Heart right ventricle (tissue), 16 donors: Measurements from ENCODE around the gene PATJ. TPM values are rescaled to one million over a fixed set of nuclear protein-coding genes. Genes with fewer than 3 reads are reported as not detected.
"Not testable (repeated sequence)": the region's sequence is repeated elsewhere in the genome, so short reads cannot be mapped to it uniquely, and the experiment has no call there.

Experiments
- ATAC-seq, 8 donors: fragments of 200-7000 bp; cut with Tn5 transposase; one replicate each; pipeline ENCODE4 v1.9.1; 2020; ENCODE audit warnings: mild to moderate bottlenecking in 8 of 8, moderate library complexity in 8 of 8, moderate number of reproducible peaks in 1 of 8
- DNase-seq, 2 donors: peaks; one replicate each; pipeline ENCODE4 v3.0.0-alpha.2; 2020
- H3K27ac ChIP-seq, 10 donors: fragments of 200-600 bp; sonication (generic) in 2 of 10; one replicate each; pipeline versions ENCODE4 v1.5.0 to v1.8.0; 2020 to 2022; ENCODE audit warnings: mild to moderate bottlenecking in 3 of 10
- H3K27me3 ChIP-seq, 7 donors: fragments of 200-600 bp; one replicate each; pipeline ENCODE4 v1.8.0; 2021 to 2022; ENCODE audit warnings: mild to moderate bottlenecking in 2 of 7
- H3K36me3 ChIP-seq, 9 donors: fragments of 200-600 bp; sonication (generic) in 1 of 9; one replicate each; pipeline versions ENCODE4 v1.5.0 to v1.8.0; 2020 to 2022; ENCODE audit warnings: mild to moderate bottlenecking in 2 of 9
- H3K4me1 ChIP-seq, 9 donors: fragments of 200-600 bp; sonication (generic) in 1 of 9; one replicate each; pipeline versions ENCODE4 v1.5.0 to v1.8.0; 2020 to 2022; ENCODE audit warnings: mild to moderate bottlenecking in 4 of 9
- H3K4me3 ChIP-seq, 10 donors: fragments of 200-600 bp; sonication (generic) in 2 of 10; one replicate each; pipeline versions ENCODE4 v1.5.0 to v1.8.0; 2020 to 2022; ENCODE audit warnings: mild to moderate bottlenecking in 7 of 10, moderate library complexity in 2 of 10
- H3K9me3 ChIP-seq, 11 donors: fragments of 200-600 bp in 10 of 11; sonication (generic) in 2 of 11; one replicate each; pipeline versions ENCODE4 v1.5.0 to v1.8.0; 2013 to 2022; ENCODE audit warnings: mild to moderate bottlenecking in 2 of 11, control low read depth in 1 of 11, moderate library complexity in 1 of 11
- CTCF ChIP-seq, 9 donors: fragments of 200-600 bp; sonication (generic) in 2 of 9; IDR thresholded peaks; one replicate each; pipeline versions ENCODE4 v1.5.0 to v1.8.0; 2021 to 2022; ENCODE audit warnings: antibody characterized with exemption in 9 of 9, mild to moderate bottlenecking in 5 of 9, moderate library complexity in 1 of 9
- WGBS, 2 donors: extraction: QIAGEN DNeasy Blood & Tissue Kit; methylation state at CpG; one replicate each; pipeline ENCODE4 v1.1.7; 2013; ENCODE audit warnings: inconsistent platforms in 1 of 2; 5-methylcytosine and 5-hydroxymethylcytosine counted together
- intact Hi-C, 10 donors: fragments of 100-400 bp; cut with DNase I; formaldehyde crosslinking; loops; one replicate each; pipeline versions ENCODE4 v1.11.1 to v1.14.2; 2022
- polyA plus RNA-seq, 2 donors: library from polyadenylated mRNA; stranded (reverse); fragments of 200-250 nt; gene quantifications; one replicate each; pipeline ENCODE4 v1.2.3, GENCODE V29; 2013
- total RNA-seq, 10 donors: library from RNA; stranded (reverse); fragmentation: NEBNext Ultra II Directional in 3 of 10; extraction: Animal tissue kit (Norgen Biotek cat#: 25700) in 3 of 10; gene quantifications; one replicate each; pipeline versions ENCODE4 v1.2.1 to v1.2.4, GENCODE V29; 2021 to 2023
- donor health status: Arrhythmogenic right ventricular cardiomyopathy.
- donor health status: ischemic (EF 13 %, LVEDD 7.1; RV severe dilation, severe dysfunction).
- donor health status: healthy with polysubstance abuse.
- donor health status: DM: no; HTN: yes; CAD: no.
- donor health status: DM: no; HTN: no; CAD: no.
- donor health status: ischemic (EF 25% LVEDD 6.9; RV normal size, moderate dysfunction).
- donor health status: ischemic (EF 25% LVEDD 5.7; RV mildly dilated, moderate dysfunction).
- donor health status: healthy.
- donor health status: DM: yes; HTN: yes; CAD: no.
- donor health status: Ischemic cardiomyopathy.
- donor health status: ischemic (EF 35%, LVEDD 5.7; RV mildly dilated, moderate dysfunction).
- donor health status: nonischemic (EF 11% LVEDD 7.7; RV severe dilation, severe dysfunction).
- donor health status: DM: yes; HTN: yes; CAD: no.
- donor health status: PGD.
- donor health status: ischemic (EF 29% LVEDD 5.4; RV normal size, mild dysfunction).
- donor health status: nonischemic (EF 23%, LVEDD 6.1; RV moderate dilation, normal function).

The PATJ gene
- total and polyA plus RNA-seq, 12 donors, result 3.7 to 213 (median 119) TPM

- ATAC-seq, result peak in 4 of 8 donors; percentile 58 to 70 (median 60)
- H3K4me1 ChIP-seq, result peaks cover 0 to 20% (median 5%) of the 10 kb centered on the region in 9 donors
Observed at GRCh38 chr1:62142496-62142895, 400.2 kb downstream of the PATJ start.

GRCh38 chr1:62144238-62144831 lies 402.1 kb downstream of the PATJ start:
- intact Hi-C loops, result loop anchor here in 1 of 10 donors (5.0 kb wide), 1 partner anchor 67 kb away; no protein-coding TSS in a partner anchor
- TF ChIP-seq CTCF (IDR thresholded peaks at IDR 0.05), result peak; percentile 39 to 84 (median 71)
- peaks cover 0 to 20% (median 5%) of the 10 kb centered on the region in 9 donors for H3K4me1 ChIP-seq
- DNase-seq, result peak in 1 of 2 donors; percentile 25
- no peak overlapping the region for H3K27ac ChIP-seq
- H3K9me3 ChIP-seq, result no peaks in the 10 kb centered on the region
- peak in 2 of 8 donors; percentile 10 to 33 for ATAC-seq
- no peaks in the 10 kb centered on the region for H3K27me3 ChIP-seq
- H3K4me3 ChIP-seq, result no peak overlapping the region
- H3K36me3 ChIP-seq, result peaks cover 0 to 20% (median 7%) of the 10 kb centered on the region in 9 donors
- WGBS, 2 donors, result 0% methylated on average over 1 of the region's 1 CpG

More at GRCh38 chr1:62142496-62142895, 400.2 kb downstream of the PATJ start:
- no peak for DNase-seq
- 26 to 37% methylated on average over 5 of the region's 5 CpGs for WGBS, 2 donors
- Histone ChIP-seq H3K27ac (no peak overlapping the region), H3K36me3 (peaks cover 0 to 18% (median 0%) of the 10 kb centered on the region in 9 donors), H3K27me3 (no peaks in the 10 kb centered on the region), H3K4me3 (no peak overlapping the region), H3K9me3 (no peaks in the 10 kb centered on the region)
- no peak for TF ChIP-seq CTCF (IDR thresholded peaks at IDR 0.05)
- intact Hi-C loops, result loop anchor here in 1 of 10 donors (5.0 kb wide), 1 partner anchor 65 kb away; no protein-coding TSS in a partner anchor

GRCh38 chr1:62159940-62160348 lies 417.7 kb downstream of the PATJ start:
- no peak for ATAC-seq
- no peak overlapping the region for H3K27ac ChIP-seq
- H3K36me3 ChIP-seq, result peaks cover 0 to 20% (median 0%) of the 10 kb centered on the region in 9 donors
- DNase-seq, result no peak
- no peaks in the 10 kb centered on the region for H3K4me1 ChIP-seq
- no peaks in the 10 kb centered on the region for H3K27me3 ChIP-seq
- no peaks in the 10 kb centered on the region for H3K9me3 ChIP-seq
- 90 to 91% methylated on average over 6 of the region's 6 CpGs for WGBS, 2 donors
- intact Hi-C loops, result no loop called here
- H3K4me3 ChIP-seq, result no peak overlapping the region
- no peak for TF ChIP-seq CTCF (IDR thresholded peaks at IDR 0.05)

- no peaks in the 10 kb centered on the region for H3K9me3 ChIP-seq
Observed at GRCh38 chr1:62161711-62162110, 419.4 kb downstream of the PATJ start.

GRCh38 chr1:62170380-62170779 lies 428.1 kb downstream of the PATJ start:
- 85 to 90% methylated on average over 10 of the region's 10 CpGs for whole genome bisulfite sequencing, 2 donors
- peaks cover 0 to 12% (median 0%) of the 10 kb centered on the region in 7 donors for H3K27me3 ChIP-seq
- not testable (repeated sequence) for H3K4me1 ChIP-seq, H3K4me3 ChIP-seq, ATAC-seq, DNase-seq, H3K36me3 ChIP-seq, H3K27ac ChIP-seq, H3K9me3 ChIP-seq
- intact Hi-C loops, result loop anchor here in 2 of 10 donors (10.0 kb wide), 1 partner anchor 574 kb away; no protein-coding TSS in a partner anchor

More at GRCh38 chr1:62161711-62162110, 419.4 kb downstream of the PATJ start:
- Histone ChIP-seq H3K27me3 (no peaks in the 10 kb centered on the region), H3K36me3 (peaks cover 0 to 20% (median 0%) of the 10 kb centered on the region in 9 donors), H3K4me1 (no peaks in the 10 kb centered on the region), H3K27ac (no peak overlapping the region), H3K4me3 (no peak overlapping the region)
- 93 to 96% methylated on average over 1 of the region's 1 CpG for WGBS, 2 donors
- ATAC-seq (no peak), DNase-seq (no peak)
- intact Hi-C loops, result no loop called here
- TF ChIP-seq CTCF (IDR thresholded peaks at IDR 0.05), result no peak
